NCI-H748 treated with DMSO at 0.1 percent for 48 hours (cell line): ENCODE results near the gene EVC.
"Not testable (repeated sequence)": the region's sequence is repeated elsewhere in the genome, so short reads cannot be mapped to it uniquely, and the experiment has no call there.

Source experiments
- DNase-seq: peaks from one replicate; lab custom pipeline; 2025; lab: John Stamatoyannopoulos, UW

The EVC gene

DNA sequence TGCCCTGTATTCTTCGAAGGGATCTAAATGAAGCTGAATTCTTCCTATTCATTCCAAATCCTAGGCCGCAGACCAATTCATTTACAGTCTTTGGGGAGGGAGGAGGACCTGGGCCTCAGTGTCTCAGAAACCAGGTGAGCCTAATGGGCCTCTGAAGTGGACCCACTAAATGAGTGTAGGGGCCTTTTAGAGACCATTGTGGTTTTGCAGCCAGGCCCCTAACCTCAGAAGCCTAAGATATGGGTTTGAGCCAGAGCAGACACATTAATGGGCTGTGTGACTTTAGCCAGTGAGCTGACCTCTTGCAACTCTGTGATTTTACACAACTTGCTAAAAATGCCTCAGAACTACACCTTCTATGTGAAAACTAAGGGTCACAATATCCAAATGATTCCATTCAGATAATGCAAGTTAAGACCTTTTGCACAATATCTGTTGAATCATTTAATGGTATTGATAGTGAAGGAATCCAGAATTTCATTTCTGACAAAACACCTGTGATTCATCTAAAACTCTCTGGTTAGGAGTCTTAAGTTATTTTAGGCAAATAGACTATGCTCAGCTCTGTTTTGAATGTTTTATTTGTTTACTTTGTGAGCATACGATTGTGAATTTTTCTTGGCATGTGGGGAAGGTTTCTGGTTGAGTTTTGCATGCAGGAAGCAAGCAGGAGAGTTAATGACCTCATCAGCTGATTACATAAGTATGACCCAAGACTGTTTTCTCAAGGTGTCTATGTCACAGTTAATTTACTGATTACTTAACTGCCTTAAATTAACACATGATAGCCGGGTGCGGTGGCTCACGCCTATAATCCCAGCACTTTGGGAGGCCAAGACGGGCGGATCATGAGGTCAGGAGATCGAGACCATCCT is 75.0 kb downstream of the EVC start:
- no peak for DNase-seq

GRCh38 chr4:5787311-5787710 is 76.3 kb downstream of the EVC start:
- DNase-seq = no peak

DNA sequence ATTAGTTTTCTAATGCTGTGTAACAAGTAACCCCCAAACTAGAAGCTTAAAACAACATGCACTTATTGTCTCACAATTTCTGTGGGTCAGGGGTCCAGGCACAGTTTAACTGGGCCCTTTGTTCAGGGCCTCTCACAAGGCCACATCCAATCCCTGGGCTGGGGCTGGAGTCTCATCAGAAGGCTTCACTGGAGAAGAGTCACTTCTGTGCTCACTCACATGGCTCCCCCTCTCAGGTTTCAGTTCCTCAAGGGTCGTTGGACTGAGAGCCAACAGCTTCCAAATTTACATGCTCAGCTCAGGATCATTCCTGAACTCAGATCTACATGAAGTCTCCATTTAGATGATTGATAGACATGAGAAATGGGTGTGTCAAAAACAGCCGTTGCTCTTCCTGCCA is 77.1 kb downstream of the EVC start:
- DNase-seq = no peak

- no peak for DNase-seq
Measured at GRCh38 chr4:5789141-5789540, 78.1 kb downstream of the EVC start.

- DNase-seq = no peak
Measured at GRCh38 chr4:5790546-5790857, 79.5 kb downstream of the EVC start.

- DNase-seq = no peak
Measured at GRCh38 chr4:5791654-5792053, 80.7 kb downstream of the EVC start.

DNA sequence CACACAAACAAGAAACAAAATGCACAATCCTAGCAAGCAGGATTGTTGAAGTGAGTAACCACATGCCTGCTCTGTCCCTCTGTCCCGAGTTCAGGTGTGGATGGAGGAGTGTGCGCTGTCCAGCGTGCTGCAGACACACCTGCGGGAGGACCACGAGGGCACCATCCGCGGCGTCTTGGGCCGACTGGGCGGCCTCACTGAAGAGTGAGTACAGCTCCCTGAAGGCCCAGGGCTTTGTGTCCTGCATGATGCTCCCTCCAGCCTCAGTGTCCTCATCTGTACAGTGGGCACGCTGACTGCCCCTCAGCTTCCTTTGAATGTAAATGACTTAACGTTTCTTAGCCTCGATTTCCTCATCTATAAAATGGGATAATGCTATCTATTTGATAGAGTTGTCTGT is 82.5 kb downstream of the EVC start:
- no peak for DNase-seq

DNA sequence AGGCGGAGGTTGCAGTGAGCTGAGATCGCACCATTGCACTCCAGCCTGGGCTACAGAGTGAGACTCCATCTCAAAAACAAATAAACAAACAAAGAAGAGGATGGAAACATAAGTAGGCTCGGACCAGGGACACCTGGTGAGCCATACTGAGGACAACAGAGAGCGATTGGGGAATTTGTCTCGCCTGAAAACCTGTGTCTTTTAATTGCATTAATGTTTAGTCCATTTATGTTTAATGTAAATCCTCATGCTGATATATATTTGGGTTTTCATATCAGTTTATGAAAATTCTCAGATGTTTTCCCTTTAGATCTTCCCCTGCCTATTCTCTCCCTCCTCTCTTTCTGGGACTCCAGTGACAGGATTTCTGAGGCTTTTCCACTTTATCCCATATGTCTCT is 84.6 kb downstream of the EVC start:
- no peak for DNase-seq

DNA sequence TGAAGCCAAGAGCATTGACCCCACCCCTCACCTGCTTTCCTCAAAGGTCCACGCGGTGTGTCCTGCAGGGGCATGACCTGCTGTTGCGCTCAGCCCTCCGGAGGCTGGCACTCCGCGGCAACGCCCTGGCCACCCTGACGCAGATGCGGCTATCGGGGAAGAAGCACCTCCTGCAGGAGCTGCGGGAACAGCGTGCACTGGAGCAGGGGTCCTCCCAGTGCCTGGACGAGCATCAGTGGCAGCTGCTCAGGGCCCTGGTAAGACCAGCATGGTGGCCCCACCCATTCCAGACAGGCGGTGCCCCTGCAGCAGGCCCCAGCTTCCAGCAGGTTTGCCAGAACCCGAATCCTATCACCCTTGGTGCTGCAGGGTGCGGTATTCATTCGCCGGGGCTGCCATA is 86.0 kb downstream of the EVC start:
- no peak for DNase-seq

GRCh38 chr4:5797866-5798265 is 86.9 kb downstream of the EVC start:
- DNase-seq = no peak

- DNase-seq = no peak
Measured at GRCh38 chr4:5798462-5798861, 87.5 kb downstream of the EVC start.

DNA sequence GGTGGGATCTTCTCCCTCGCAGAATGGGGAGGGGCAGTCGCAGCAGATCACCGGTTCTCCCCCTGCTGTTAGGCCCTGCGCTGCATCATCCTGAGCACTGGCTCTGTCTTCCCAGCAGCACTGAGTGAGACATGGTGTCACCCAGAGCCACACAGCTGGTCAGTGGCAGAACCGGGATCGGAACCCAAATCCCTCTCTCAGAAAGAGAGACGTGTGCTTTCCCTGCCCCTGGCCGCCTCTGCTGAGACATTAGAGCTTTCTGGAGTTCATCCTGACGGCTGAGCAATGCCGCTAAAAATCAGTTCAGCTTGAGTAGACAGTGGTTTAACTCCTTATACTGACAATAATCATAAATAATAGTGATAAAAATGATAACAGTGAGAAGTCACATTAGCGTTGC is 87.9 kb downstream of the EVC start:
- DNase-seq = no peak

DNA sequence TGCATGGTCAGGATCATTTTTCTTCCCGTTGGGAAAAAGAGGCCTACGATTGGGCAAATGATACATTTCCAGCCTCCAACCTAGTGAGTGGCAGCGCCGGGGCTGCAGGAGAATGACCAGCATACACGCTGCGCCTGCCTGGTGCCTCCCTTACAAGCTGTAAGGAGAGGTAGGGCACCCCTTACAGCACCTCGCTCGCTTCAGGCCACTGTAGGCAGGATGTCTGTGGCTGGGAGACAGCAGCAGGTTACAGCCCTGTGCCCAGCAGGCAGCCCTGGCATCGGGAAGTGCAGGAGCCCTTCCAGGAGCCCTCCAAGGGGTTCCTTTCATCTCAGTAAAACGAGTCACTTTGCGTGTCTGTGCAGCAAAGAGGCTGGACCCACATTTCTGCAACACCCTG is 88.4 kb downstream of the EVC start:
- no peak for DNase-seq

DNA sequence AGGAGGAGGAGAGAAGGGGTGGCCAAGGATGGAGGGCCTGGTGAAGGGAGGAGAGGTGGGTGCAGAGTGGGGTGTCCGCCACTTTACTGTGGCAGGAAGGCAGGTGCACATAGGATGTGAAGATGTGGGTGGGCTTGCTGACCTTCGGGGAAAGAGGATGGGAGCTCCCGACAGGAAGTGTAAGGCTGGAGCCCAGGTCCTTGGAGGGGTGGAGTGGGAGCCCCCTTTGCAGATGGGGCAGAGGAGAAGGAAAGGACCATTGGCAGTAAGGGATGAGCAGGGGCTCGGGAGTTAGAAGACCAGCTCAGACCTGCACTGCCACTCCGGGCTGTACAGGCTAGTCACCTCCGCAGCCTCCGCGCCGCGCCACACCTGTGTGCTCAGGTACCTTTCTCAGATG is 89.5 kb downstream of the EVC start:
- no peak for DNase-seq

DNA sequence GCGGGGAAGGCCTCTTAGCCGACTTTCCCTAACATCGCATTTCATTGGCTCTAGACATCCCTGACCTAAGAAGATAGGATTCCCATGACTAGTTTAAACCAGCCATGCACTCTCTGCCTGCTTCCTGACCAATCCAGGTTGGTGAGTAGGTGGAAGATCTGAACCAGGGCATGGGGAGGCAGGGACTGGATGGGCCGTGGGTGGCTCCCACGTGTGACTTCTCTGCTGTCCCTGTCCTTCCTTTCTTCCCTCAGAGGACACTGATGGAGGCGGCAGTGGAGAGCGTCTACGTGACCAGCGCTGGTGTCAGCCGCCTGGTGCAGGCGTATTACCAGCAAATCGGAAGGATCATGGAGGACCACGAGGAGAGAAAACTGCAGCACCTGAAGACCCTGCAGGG is 90.7 kb downstream of the EVC start:
- no peak for DNase-seq

GRCh38 chr4:5802565-5802964 is 91.6 kb downstream of the EVC start:
- DNase-seq = no peak

DNA sequence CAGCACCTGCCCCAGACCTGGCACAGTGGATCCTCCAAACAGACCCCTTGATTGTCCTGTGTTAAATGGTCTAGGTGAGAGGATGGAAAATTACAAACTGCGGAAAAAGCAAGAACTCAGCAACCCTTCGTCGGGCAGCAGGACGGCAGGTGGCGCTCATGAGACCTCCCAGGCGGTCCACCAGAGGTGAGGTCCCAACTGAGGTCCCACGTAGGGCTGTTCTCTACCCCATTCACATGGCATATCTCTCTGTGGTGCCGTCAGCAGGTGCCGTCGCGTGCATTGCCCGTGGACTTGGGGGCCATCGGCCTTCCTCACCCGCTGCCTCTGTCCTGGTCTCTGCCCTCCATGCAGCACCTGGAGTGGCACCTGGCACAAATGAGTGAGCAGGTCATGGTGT is 93.7 kb downstream of the EVC start:
- no peak for DNase-seq

GRCh38 chr4:5805270-5805669 is 94.3 kb downstream of the EVC start:
- DNase-seq = no peak

GRCh38 chr4:5808081-5808741 is 97.2 kb downstream of the EVC start:
- DNase-seq = no peak

DNA sequence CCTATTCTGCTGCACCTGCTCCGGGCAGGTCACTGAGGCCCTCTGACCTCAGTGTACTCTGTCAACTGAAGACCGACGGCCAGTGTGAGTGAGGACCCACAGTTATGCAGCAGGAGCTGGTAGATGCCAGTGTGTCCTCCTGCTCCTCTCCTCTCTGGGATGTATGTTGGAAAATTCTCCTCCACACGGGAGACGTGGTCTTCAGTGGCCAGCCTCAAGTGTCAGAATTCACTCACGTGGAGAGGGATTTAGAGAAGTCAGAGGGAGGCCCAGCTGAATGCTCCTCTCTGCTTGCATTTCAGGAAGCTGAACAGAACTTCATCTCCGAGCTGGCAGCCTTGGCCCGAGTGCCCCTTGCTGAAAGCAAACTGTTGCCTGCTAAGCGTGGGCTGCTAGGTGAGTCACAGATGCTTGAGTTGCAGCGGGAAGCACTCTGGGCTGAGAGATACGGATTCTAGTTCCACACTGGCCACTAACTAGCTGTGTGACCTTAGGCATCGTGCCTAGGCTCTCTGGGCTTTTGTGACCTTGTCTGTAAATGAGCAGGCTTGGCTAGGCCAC is 98.3 kb downstream of the EVC start:
- no peak for DNase-seq

- no peak for DNase-seq
Measured at GRCh38 chr4:5810151-5810550, 99.2 kb downstream of the EVC start.

GRCh38 chr4:5810770-5811430 is 99.9 kb downstream of the EVC start:
- no peak for DNase-seq

GRCh38 chr4:5812057-5812456 is 101.1 kb downstream of the EVC start:
- DNase-seq = not testable (repeated sequence)
